Lower leg skin (tissue), 4 donors: ENCODE measurements around the gene NRG3. TPM values are rescaled to one million over a fixed set of nuclear protein-coding genes. Genes with fewer than 3 reads are reported as not detected.

ENCODE experiments used
- DNase-seq, 2 donors: peaks; one replicate each; pipeline ENCODE4 v3.0.0-alpha.2; 2019; ENCODE audit warnings: low spot score in 2 of 2
- H3K4me3 ChIP-seq: fragments of 200-600 bp; sonication (generic); 2 replicates; pipeline ENCODE4 v1.5.1; 2017; ENCODE audit warnings: mild to moderate bottlenecking, low read depth; ENCODE audit not compliant: poor library complexity, severe bottlenecking
- CTCF ChIP-seq, 3 donors: fragments of 450-650 bp; IDR thresholded peaks; one replicate each; pipeline ENCODE4 v1.5.1; 2016; ENCODE audit warnings: antibody characterized with exemption in 3 of 3, mild to moderate bottlenecking in 3 of 3, moderate library complexity in 2 of 3
- POLR2A ChIP-seq, 2 donors: fragments of 450-650 bp; IDR thresholded peaks; one replicate each; pipeline ENCODE4 v1.6.1; 2016 to 2017; ENCODE audit warnings: antibody characterized with exemption in 2 of 2, mild to moderate bottlenecking in 1 of 2, moderate library complexity in 1 of 2
- WGBS, 2 donors: methylation state at CpG; one replicate each; pipeline ENCODE4 v1.1.5; 2018; 5-methylcytosine and 5-hydroxymethylcytosine counted together
- intact Hi-C: fragments of 100-400 bp; cut with DNase I; formaldehyde crosslinking; loops from one replicate; pipeline ENCODE4 v1.15.0; 2023; ENCODE audit warnings: low total_unique reads
- total RNA-seq, 4 donors: library from RNA; depleted of rRNA; stranded (reverse); fragments of >200 nt; gene quantifications; one replicate each; pipeline ENCODE4 v1.1.0, GENCODE V29; 2016

The NRG3 gene
- total RNA-seq, 4 donors from 2014 or later, result 0.15 to 2.5 (median 0.50) TPM

DNA sequence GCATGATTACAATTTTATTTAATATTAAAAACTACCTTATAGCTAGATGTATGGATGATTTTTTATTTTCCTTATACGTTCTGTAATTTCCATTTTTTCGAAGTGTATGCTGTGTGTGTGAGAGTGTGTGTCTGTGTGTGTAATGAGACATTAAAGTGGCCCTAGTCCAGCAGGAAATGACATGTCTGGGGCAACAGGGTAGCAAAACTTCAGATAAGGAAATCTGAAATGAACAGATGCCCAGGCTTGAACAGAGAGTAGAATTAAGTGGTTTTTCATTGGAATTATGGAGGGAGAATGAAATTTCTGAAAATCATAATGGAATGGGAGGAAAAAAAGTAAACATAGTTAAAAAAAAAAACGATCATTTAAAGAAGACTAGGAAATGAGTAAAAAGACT, 200.6 kb downstream of the NRG3 start:
- intact Hi-C loops, result no loop called here
- TF ChIP-seq CTCF (IDR thresholded peaks at IDR 0.05) (no peak), POLR2A (IDR thresholded peaks at IDR 0.05) (no peak)
- WGBS, 2 donors, result 74 to 77% methylated on average over 3 of the region's 3 CpGs
- no peak for DNase-seq
- no peak overlapping the region for H3K4me3 ChIP-seq

- H3K4me3 ChIP-seq, result no peak overlapping the region
- intact Hi-C loops, result no loop called here
- DNase-seq, result no peak
- TF ChIP-seq POLR2A (IDR thresholded peaks at IDR 0.05) (no peak), CTCF (IDR thresholded peaks at IDR 0.05) (no peak)
- WGBS, 2 donors, result 83 to 90% methylated on average over 2 of the region's 2 CpGs
These were observed 209.5 kb downstream of the NRG3 start for GRCh38 chr10:82084496-82084895.

DNA sequence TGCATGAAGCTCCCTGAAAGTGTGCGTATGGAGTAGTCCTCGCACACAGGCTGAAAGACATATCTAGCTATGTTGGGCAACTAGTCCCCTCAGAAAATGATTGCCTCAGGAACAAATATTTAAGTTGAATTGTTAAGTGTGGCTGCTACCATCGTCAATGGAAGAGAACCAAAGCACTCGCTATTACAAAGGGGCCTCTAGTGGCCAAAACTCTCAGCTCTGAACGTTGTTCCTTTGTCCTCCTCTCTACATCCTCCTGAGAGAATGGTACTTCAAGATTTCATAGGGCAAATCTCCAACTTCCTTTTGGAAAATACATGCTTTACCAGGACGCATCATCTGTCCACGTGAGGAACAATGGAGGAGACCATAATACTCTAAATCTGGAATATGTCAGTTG, 209.9 kb downstream of the NRG3 start:
- no peak for TF ChIP-seq POLR2A (IDR thresholded peaks at IDR 0.05)
- TF ChIP-seq CTCF (IDR thresholded peaks at IDR 0.05), result no peak
- WGBS, 2 donors, result 78 to 79% methylated on average over 7 of the region's 7 CpGs
- intact Hi-C loops, result no loop called here
- no peak overlapping the region for H3K4me3 ChIP-seq
- DNase-seq, result no peak

DNA sequence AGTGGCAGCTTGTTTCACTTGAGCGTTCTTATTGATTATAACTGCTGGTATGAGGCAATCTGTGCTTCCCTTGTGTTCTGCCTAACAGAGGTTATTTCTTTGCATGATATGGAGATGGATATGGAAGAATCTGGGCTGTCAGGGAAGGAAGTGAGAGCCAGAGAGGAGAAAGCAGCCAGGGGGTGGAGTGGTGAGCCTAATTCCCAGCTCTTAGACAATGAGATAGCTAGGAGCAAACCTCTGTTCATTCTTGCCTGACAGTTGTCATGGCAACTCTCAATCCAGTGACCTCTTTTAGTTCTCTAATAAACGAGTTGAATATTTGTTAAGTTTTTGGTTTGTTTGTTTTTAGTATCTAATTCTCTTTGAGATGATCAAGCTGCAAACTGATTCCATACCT, 214.3 kb downstream of the NRG3 start:
- intact Hi-C loops, result no loop called here
- H3K4me3 ChIP-seq, result no peak overlapping the region
- TF ChIP-seq POLR2A (IDR thresholded peaks at IDR 0.05) (no peak), CTCF (IDR thresholded peaks at IDR 0.05) (no peak)
- 35 to 37% methylated on average over 2 of the region's 2 CpGs for WGBS, 2 donors
- DNase-seq, result no peak

DNA sequence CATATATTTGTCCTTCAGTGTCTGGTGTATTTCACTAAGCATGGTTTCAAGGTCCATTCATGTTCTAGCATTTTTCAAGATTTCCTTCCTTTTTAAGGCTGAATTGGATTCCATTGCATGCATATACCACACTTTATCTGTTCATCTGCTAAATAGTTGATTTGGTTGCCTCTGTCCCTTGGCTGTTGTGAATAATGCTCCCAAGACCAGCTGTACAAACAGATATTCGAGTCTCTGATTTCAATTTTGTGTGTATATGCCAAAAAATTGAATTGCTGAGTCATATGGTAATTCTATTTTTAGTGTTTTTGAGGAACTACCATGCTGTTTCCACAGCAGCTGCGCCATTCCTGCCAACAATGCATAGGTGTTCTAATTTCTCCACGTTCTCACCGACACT, 216.4 kb downstream of the NRG3 start:
- H3K4me3 ChIP-seq, result no peak overlapping the region
- WGBS, 2 donors, result 77 to 80% methylated on average over 4 of the region's 4 CpGs
- intact Hi-C loops, result no loop called here
- TF ChIP-seq POLR2A (IDR thresholded peaks at IDR 0.05) (no peak), CTCF (IDR thresholded peaks at IDR 0.05) (no peak)
- DNase-seq, result no peak

GRCh38 chr10:82092111-82092510, 217.1 kb downstream of the NRG3 start:
- DNase-seq, result no peak
- TF ChIP-seq POLR2A (IDR thresholded peaks at IDR 0.05) (no peak), CTCF (IDR thresholded peaks at IDR 0.05) (no peak)
- WGBS, 2 donors, result 38 to 57% methylated on average over 2 of the region's 2 CpGs

More at GRCh38 chr10:82092111-82092510, 217.1 kb downstream of the NRG3 start:
- intact Hi-C loops, result no loop called here
- H3K4me3 ChIP-seq, result no peak overlapping the region
